A673 (cell line): ENCODE data around the gene IQCM.

Experiments
- CTCF ChIP-seq: fragments of 300-800, 200-600 bp; sonication (generic); conservative IDR thresholded peaks from 2 replicates; pipeline ENCODE4 v1.5.1; 2017; ENCODE audit warnings: low read depth, mild to moderate bottlenecking, antibody characterized with exemption, low read length, moderate library complexity, mixed read lengths
- EZH2 ChIP-seq: fragments of 200-600 bp; sonication (generic); IDR thresholded peaks from 2 replicates; pipeline ENCODE4 v1.6.1; 2017; ENCODE audit warnings: borderline replicate concordance, low read depth, mild to moderate bottlenecking, mixed read lengths, antibody characterized with exemption, low read length; ENCODE audit not compliant: poor library complexity, severe bottlenecking

DNA sequence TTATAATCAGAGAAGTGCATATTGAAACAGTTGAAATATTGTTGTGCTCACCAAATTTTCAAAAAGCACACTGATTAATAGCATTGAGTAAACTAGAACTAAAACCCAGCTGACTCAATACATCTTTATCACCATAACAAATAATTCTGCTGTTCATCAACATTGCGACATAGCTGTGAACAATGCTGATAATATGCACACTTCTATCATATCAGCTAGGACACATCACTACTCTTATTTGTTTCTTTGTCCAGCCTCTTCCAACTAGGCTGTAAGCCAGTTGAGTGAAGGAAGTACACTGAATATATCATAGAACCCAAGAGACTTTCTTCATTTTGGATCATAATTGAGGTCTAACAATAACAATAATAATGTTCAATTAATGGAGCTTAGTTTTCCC lies 349.7 kb downstream of the IQCM start:
- TF ChIP-seq CTCF (no peak), EZH2 (no peak)
